ENCODE measurements around the gene ZC3HAV1L. TPM values are rescaled to one million over a fixed set of nuclear protein-coding genes. Genes with fewer than 3 reads are reported as not detected.

ZC3HAV1L gene
- total and polyA plus RNA-seq, 7 donors: 0.92 to 27.7 (median 14.4) TPM; not detected in 1

GRCh38 chr7:138992052-138992531 is 43.8 kb downstream of the ZC3HAV1L start:
- intact Hi-C loops (cut with DNase I): no loop called here
- Histone ChIP-seq H3K27me3 (no peaks in the 10 kb centered on the region), H3K4me3 (no peak overlapping the region), H3K36me3 (no peaks in the 10 kb centered on the region), H3K9me3 (no peaks in the 10 kb centered on the region), H3K27ac (no peak overlapping the region), H3K4me1 (peaks cover 0 to 6% (median 0%) of the 10 kb centered on the region in 4 donors)
- 79 to 89% methylated on average over 8 of the region's 8 CpGs for WGBS, 2 donors
- no peak for DNase-seq
- TF ChIP-seq POLR2A (IDR thresholded peaks at IDR 0.05) (no peak), POLR2AphosphoS5 (IDR thresholded peaks at IDR 0.05) (no peak), EP300 (IDR thresholded peaks at IDR 0.05) (no peak), CTCF (IDR thresholded peaks at IDR 0.05) (no peak)

GRCh38 chr7:138987686-138988085 is 48.2 kb downstream of the ZC3HAV1L start:
- no peak overlapping the region for H3K4me3 ChIP-seq
- peaks cover 0 to 6% (median 0%) of the 10 kb centered on the region in 4 donors for H3K4me1 ChIP-seq
- no peaks in the 10 kb centered on the region for H3K9me3 ChIP-seq
- intact Hi-C loops (cut with DNase I): no loop called here
- no peaks in the 10 kb centered on the region for H3K27me3 ChIP-seq
- 97 to 100% methylated on average over 1 of the region's 1 CpG for WGBS, 2 donors
- no peaks in the 10 kb centered on the region for H3K36me3 ChIP-seq
- DNase-seq: no peak
- H3K27ac ChIP-seq: no peak overlapping the region
- no peak for TF ChIP-seq EP300 (IDR thresholded peaks at IDR 0.05)
- TF ChIP-seq POLR2A (IDR thresholded peaks at IDR 0.05): no peak
- TF ChIP-seq POLR2AphosphoS5 (IDR thresholded peaks at IDR 0.05): no peak
- no peak for TF ChIP-seq CTCF (IDR thresholded peaks at IDR 0.05)

- intact Hi-C loops (cut with DNase I): loop anchor here (5.0 kb wide), 1 partner anchor 95 kb away; no protein-coding TSS in a partner anchor
- H3K27me3 ChIP-seq: no peaks in the 10 kb centered on the region
- H3K4me3 ChIP-seq: peak overlapping the region; percentile 36 to 71 (median 56)
Observed at GRCh38 chr7:138982204-138982623, 53.6 kb downstream of the ZC3HAV1L start.

GRCh38 chr7:138981332-138982203 is 54.3 kb downstream of the ZC3HAV1L start, which contains the start of gene KIAA1549:
KIAA1549 (minus strand) TSS chr7:138981389; CDS start chr7:138981269, 120 bp downstream.
- peak within 1 kb of the TSS; percentile 43 to 71 (median 56) for H3K4me3 ChIP-seq
- DNase-seq: peak; percentile 70
- H3K27me3 ChIP-seq: no peaks in the 10 kb centered on the region
- no peaks in the 10 kb centered on the region for H3K36me3 ChIP-seq
- peaks cover 0 to 21% (median 17%) of the 10 kb centered on the region in 4 donors for H3K4me1 ChIP-seq
- WGBS, 2 donors: 1 to 2% methylated on average over 105 of the region's 105 CpGs
- TF ChIP-seq EP300 (IDR thresholded peaks at IDR 0.05) (no peak), CTCF (IDR thresholded peaks at IDR 0.05) (no peak), POLR2AphosphoS5 (IDR thresholded peaks at IDR 0.05) (no peak), POLR2A (IDR thresholded peaks at IDR 0.05) (no peak)
- intact Hi-C loops (cut with DNase I): loop anchor here (5.0 kb wide), 1 partner anchor 94 kb away; no protein-coding TSS in a partner anchor
- peak within 1 kb of the TSS; percentile 45 to 63 (median 52) for H3K27ac ChIP-seq
- no peaks in the 10 kb centered on the region for H3K9me3 ChIP-seq

More at GRCh38 chr7:138982204-138982623, 53.6 kb downstream of the ZC3HAV1L start:
- H3K36me3 ChIP-seq: no peaks in the 10 kb centered on the region
- no peaks in the 10 kb centered on the region for H3K9me3 ChIP-seq
- 21 to 49% methylated on average over 14 of the region's 14 CpGs for WGBS, 2 donors
- TF ChIP-seq EP300 (IDR thresholded peaks at IDR 0.05) (no peak), CTCF (IDR thresholded peaks at IDR 0.05) (no peak), POLR2AphosphoS5 (IDR thresholded peaks at IDR 0.05) (no peak), POLR2A (IDR thresholded peaks at IDR 0.05) (no peak)
- peak overlapping the region in 1 of 4 donors; percentile 52 for H3K27ac ChIP-seq
- H3K4me1 ChIP-seq: peaks cover 0 to 21% (median 17%) of the 10 kb centered on the region in 4 donors
- no peak for DNase-seq
